Right hindlimb (tissue), 1 donor: ENCODE data around the gene CROCC2.

Experiments used
- DNase-seq: peaks from one replicate; pipeline ENCODE4 v3.0.0-alpha.2; 2018

Gene CROCC2

DNA sequence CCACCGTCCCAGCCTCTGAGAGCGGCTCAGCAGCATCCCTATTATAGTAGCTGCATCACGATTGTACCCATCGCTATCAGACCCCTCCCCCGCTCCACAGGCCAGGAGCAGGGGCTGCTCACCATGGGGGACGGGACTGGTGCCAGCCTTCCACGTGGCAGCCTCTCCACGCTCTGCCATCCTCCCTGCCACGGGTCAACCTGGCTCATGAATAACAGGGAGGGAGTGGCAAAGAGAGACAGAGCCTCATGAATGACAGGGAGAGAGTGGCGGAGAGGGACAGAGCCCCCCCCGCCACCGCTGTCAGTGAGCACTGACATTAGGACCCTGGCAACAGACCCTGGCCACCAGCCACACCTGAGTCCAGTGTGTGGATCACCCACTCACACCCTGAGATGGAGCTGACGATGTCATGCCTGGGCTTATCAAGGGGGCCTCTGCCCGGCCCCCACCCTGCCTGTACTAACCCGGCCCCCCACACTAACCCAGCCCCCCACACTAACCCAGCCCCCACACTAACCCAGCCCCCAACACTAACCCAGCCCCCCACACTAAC, 16.9 kb downstream of the CROCC2 start:
- peak; percentile 17 for DNase-seq

DNA sequence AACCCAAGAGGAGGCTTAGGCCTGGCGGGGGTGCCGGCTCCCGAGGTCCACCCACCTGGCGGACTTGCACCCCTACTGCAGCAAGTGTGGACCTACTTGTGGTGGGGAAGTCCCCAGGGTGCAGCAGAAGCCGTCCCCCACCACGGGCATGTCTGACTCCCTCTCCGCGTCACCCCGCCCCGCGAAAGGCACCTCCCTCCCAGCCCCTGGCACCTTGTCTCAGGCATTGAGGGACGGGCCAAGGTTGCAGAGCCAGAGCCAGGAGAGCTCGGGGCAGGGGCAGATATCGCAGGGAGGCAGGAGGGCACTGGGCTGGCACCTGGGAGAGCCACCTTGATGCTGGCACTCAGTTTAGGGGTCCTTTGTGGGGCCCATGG, 19.0 kb downstream of the CROCC2 start:
- DNase-seq = peak; percentile 12

DNA sequence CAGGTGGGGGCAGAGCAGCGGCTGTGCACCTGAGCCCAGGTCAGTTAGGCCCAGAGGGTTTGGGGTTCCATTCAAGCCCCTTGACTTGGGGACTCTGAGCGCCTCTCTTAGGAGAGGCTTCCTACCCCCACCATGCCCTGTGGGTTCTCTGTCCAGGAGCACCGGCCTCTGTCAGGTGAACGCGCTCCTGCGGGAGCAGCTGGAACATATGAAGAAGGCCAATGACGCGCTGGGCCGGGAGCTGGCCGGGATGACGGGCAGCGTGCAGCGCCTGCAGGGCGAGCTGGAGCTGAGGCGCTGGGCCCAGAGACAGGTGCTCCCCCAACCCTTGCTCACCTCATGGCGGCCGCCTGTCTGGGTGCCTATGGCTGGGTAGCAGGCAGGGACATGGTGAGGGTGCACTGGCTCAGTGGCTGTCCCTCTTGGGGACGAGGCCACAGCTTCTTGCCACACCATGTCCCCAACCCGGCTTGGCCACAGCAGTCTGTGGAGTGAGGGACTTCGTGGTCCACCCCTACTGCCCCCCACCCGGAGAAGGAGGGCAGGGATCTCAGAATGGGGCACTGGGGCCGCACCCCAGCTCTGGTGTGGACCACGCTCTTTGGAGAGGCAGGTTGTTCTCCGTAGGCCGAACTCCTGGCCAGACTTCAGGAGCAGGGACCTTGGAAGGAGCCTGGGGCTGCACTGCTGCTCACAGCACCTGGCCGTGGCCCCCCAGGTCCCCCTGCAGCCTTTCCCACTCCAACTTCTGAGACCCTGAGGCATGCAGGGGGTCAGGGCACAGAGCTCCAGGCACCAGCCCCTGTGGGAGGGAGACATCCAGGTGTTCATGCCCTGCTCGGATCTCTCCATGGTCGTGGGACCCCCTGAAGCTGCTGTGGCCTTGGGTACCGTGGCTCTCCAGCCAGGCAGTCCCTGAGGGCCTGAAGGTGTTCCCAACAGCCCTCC, 19.7 kb downstream of the CROCC2 start:
- DNase-seq = peak; percentile 9

DNA sequence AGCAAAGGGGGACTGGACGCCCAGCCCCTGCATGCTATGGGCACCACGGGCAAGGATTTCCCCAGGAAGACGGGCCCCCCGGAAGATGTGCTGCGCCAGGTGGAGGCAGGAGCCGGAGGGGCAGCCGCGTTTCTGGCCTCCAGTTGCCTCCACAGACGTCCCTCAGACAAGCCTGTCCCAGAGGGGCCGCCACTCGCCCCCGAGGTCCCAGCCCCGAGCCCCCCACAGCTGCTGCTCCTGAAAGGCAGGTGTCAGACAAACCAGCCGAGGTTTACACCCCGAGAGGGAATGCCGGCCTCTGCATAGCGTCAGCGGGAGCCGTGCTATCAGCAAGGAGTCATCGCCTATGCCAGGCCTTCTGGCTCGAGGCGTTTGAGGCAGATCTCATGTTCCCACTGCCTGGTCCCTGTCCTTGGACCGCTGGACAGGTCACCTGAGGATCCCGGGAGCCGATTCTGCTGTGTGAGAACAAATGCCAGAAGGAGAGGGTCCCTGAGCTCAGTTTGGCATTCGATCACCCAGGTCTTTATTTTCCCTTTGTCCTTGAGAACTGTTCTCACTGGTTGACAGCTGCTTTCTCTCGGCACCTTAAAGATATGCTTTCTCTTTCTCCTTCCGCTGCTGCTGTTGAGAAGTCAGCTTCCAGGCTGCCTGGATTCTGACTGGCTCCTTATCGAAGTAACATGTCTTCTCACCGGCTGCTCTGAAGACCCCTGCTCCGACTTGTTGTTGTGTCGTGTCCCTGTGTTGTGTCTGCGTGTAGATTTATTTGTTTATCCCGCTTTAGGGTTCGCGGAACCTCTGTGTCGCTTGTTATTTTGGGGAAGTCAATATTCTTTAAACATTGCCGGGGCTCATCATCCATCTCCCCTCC, 20.6 kb downstream of the CROCC2 start:
- DNase-seq = peak; percentile 17

DNA sequence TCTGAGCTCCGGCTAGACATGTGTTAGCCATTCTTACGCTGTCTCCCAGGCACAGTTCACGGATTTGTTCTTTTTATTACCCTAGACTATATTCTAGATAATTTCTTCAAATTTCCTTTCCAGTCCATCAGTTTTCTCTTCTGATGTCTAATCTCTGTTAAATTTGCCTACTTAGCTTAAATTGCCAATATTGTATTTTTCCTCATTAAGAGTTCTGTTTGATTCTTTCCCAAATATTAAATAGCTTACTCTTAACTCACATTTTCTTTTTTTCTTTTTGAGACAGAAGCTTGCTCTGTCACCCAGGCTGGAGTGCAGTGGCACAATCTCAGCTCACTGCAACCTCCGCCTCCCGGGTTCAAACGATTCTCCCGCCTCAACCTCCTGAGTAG, 21.2 kb downstream of the CROCC2 start:
- DNase-seq = no peak

DNA sequence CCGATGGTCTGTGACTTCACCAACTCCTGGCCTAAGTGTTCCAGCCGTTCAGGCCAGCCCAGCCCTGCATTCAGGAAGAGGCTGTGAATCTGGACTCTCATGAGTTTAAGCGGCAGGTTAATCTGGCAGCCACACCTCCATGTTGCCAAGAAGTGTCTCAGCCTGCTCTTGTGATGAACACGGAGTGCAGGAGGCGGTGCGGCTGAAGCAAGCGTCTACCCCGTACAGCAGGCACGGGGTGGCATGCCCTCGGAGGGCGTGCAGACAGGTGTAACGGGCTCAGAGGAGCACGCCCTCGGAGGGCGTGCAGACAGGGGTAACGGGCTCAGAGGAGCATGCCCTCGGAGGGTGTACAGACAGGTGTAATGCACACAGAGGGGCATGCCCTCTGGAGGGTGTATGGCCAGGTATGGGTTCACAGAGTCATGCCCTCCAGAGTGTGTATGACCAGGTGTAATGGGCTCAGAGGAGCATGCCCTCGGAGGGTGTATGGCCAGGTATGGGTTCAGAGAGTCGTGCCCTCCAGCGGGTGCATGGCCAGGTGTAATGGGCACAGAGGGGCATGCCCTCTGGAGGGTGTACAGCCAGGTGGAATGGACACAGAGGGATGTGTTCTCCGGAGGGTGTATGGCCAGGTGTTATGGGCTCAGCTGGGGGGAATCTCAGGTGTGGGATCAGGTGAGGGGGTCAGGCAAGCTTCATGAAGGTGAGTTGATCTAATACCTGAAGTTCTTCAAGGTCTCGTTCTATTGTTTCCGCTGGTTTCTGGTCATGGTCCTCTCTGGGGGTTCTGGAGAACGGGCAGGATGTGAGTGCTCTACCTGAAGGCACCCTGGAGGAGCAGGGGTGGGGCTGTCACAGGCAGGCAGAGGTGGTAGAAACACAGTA, 22.6 kb downstream of the CROCC2 start:
- no peak for DNase-seq

DNA sequence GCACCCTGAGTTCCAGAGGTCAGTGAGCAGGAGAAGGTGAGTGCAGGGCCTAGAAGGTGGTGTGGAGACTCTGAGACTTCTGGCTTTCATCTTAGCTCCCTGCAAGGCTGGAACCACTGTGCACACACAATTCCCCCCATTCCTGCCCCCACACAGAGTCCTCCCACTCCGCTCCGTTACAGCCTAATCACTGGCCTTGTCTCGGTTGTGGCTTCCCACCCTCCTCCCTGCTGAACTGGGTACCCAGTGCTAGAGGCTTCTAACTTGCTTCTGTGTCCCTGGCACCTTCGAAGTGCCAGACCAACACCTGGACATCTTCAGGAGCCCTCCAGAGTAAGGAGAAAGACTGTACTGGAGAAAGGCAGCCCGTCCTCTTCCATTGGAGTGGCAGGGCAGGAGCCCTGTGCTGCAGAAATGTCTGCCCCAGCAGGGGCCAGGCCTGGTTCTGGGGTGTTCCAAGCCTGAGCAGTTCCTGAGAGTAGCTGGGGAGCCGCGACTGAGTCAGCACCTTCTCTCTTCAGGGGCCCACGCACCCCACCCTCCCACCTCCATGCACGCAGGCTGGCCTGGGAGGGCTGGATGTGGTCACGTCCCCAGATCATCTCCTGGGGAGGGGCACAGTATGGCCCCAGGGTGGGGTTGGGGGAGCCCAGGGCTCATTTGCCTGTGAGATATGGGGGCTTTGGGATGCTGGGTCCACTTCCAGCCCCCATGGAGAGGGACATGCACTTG, 23.4 kb downstream of the CROCC2 start:
- peak; percentile 16 for DNase-seq

DNA sequence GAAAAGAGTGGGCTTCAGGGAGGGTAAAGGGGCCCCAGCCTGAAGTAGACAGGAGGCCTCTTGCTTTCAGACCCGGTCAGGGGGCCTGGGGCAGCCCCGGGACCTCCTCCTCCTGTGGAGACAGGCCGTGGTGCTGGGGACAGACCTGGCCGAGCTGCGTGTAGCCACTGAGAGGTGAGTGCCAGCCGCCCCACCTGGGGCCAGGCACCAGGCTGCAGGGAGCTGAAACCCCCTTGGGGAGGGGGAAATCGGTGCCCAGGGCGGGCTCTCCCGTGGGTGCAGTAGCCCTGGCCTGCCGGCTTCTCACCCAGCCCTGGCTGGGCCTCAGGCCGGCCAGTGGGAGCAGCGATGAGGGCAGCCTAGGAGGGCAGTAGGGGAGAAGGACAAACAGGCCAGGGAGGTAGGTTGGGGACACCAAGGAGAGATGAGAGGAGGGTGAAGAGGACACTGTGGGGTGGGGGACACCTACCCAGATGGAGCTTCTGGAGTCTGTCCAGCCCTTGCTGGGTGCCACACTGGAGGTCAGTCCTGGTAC, 24.0 kb downstream of the CROCC2 start:
- DNase-seq = no peak

DNA sequence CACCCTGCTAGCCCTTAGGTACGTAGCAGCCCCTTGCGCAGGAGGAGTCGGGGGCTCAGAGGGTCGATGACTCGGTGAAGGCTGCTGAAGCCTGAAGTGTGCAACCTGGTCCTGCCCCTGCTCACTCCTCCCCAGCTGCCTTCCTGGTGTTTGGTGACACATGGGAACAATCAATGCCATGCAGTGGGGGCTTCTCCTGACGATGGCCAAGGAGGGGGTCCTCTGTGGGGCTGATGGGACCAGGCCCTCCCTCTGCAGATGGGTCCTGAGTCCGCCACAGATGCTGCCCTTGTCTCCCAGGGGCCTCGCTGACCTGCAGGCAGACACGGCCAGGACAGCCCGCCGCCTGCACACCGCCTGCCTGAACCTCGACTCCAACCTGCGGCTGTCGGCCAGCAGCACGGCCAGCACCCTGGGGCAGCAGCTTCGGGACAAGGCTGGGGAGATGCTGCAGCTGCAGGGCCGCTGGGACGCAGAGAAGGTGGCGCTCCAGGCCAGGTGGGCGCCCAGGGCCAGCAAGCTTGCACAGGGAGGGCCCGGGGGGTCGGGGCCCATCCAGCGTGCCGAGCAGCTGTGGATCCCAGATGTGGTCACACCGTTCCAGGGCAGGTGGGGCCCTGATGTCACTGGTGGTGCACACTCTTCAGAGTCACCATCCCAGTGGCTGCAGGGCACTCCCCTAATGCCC, 24.6 kb downstream of the CROCC2 start:
- peak; percentile 10 for DNase-seq

DNA sequence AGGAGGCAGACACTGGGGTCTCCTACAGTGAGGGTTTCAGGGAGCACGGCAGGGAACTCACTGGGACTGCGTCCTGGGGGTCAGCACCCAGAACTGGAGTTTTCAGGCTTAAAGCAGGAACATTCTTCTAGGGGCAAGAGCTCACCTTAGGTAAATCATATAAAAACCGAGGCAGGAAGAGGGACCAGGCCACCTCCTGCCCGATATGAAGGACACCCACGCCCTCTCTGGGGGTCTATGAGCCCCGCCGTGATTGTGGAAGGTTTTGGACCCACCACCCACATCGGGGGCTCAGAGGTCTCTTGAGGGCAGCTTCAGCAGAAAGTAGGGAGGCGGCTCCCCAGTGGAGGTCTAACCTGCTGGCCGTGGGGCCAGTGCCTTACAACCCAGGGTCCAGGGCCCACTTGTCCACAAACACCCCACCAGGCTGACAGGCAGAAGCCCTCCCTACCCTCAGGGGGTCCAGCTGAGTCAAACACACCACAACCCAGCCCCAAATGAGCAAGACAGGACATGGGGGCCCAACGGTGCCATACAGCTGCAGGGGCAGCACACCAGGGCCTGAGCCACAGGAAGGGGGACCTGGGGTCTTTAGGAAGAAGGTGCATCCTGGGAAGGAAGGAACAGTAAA, 25.3 kb downstream of the CROCC2 start:
- DNase-seq = peak; percentile 9

DNA sequence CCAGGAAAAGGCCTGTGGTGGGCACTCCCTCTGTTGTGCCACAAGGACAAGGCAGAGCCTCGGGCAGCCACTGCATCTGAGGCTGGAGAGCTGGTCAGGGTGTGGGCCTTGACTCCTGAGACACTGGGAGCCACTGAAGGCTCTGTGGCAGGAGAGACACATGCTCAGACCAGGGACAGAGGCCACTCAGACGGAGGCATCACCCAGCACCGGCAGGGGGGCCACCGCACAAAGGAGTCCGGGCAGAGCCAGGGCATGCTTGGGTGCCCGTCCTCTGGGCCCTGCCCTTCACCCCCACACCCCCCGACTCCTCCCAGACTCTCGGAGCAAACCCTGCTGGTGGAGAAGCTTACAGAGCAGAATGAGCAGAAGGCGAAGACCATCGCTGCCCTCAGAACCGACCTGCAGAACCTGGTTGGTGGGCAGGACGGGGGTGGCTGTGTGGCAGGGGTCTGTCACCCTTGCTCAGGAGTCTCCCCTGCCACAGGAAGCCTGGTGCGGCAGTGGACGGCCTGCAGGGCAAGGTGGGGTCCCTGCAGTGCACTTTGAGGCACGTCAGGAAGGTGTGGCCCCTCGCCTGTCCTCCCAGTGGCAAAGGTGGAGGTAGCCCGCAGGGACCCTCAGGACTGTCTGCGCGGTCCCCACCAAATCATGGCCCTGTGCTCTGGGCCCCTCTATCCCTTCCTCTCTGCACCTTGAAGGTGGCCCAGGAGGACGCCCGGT, 26.0 kb downstream of the CROCC2 start:
- DNase-seq = peak; percentile 14

DNA sequence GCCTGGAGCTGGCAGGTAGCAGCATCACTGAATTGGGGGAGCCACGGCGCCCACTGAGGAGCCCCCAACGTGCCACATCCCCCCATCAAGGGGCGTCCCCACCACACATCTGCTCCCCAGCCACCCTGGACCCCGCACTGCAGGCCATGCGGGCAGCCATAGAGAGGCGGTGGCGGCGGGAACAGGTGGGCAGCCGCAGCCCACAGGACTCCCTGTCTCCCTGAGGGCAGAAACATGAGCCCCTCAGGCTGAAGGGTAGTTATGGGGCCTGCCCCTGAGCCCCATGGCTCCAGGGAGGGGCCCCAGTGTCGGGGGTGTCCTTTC, 26.6 kb downstream of the CROCC2 start:
- DNase-seq = no peak

DNA sequence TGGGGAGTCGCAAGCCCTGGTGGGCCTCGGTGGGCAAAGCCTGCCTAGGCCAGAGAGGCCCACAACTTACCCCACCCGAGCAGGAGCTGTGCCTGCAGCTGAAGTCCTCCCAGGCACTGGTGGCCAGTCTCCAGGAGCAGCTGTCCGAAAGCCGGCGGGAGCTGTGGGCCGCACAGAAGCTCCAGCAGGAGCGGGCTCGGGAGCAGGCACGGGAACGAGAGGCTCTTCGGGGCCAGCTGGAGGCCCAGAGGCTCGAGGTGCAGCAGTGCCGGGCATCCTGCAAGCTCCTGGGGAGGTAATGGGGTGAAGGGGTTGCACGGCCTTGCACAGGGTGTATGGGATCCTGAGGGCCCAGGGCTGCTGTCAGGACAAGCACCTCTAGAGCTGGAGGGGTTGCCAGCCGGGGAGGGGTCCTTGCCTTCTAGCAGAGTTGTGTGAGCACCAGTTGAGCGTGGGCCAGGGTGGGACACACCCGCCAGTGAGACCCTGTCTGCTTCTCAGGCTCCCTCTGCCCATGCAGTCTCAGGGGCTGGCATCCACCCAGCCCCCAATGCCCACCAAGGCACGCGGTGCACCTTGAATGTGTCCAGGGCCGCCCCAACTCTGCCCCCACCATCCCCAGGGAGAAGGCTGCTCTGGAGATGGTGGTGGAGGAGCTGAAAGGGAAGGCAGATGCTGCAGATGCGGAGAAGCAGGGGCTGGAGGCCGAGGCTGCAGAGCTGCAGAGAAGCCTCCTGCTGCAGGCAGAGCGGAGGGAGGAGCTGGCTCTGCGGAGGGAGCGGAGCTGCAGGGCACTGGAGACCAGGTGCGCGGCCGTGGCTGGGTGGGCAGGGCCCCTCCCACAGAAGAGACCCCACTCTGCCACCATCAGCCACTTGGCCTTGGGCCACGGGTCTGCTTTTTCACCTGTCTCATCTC, 27.2 kb downstream of the CROCC2 start:
- peak; percentile 41 for DNase-seq

DNA sequence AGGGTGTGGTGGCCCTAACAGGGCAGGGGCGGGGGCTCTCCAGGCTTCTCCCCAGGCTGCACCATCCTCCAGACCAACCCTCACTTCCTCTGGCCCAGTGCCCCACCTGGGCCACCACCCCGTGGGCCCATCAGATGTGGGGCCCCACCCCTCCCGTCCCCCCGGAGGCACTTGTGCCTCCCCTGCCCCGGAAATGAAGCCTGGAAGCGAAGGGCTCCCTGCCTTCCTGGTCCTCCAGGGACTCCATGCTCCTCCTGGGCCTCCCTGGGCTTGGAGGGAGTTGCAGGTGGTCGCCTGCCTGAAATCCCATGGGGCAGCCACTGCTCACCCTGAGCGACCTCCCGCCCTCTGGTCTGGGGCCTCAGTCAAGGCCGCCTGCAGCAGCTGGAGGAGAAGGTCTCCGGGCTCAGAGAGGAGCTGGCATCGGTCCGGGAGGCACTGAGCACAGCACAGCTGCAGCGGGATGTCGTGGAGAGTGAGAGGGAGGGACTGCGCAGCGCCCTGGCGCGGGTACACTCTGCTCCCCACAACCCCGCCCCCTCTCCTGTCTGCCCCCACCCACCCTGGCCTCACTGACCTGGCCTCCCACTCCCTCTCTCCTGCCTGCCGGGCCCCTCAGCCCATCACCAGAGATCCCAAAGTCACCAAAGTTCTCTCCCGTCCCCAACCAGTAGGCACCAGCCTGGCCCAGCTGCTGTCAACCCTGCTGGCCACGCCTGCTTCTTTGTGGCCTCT, 28.0 kb downstream of the CROCC2 start:
- peak; percentile 62 for DNase-seq

DNA sequence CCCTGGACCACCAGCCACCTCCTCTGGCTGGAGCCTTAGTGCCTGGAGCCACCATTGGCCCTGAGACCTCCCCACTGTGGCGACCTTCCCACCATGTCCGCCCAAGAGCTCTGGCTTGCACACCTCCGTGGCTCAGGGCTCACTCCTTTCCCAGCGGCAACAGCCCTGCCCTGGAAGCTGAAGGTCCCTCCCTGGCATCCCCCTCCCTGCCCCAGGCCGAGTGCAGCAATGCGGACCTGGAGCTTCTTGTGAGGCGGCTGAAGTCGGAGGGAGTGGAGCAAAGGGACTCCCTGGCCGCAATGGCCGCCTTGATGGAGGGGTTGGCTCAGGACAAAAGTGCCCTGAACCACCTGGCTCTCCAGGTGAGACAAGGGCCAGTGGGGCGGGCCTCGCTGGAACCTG, 28.6 kb downstream of the CROCC2 start:
- DNase-seq = peak; percentile 12

DNA sequence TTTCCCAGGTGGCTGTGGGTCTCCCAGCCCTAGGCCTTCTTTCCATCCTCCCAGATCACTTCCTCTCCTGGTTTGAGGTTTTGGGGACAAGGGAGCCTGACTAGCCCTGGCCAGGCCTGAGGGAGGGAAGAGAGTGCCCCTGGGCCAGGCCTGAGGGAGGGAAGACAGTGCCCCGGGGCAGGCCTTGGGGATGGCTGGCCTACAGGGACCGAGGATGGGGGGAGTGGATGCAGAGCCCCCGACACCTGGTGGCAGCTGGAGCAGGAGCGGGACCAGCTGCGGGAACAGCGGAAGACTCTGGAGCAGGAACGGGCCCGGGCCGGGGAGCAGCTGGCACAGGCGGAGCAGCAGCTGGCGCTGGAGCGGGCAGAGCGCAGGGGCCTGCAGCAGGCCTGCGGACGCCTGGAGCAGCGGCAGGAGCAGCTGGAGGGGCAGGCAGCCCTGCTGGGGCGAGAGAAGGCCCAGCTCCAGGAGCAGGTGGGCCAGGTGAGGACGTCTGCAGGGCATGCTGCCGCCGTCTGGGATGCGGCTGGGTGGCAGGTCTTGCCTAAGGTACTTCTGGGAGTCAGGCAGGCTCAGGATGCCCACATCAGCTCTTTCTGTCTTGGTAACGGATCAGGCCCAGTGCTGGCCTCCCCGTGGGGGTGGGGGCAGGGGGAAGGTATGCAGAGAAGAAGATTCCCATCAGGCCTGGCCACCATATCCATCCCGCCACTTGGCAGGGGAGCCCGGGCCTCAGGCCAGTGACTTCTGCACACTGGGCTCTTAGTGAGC, 29.2 kb downstream of the CROCC2 start:
- peak; percentile 62 for DNase-seq

DNA sequence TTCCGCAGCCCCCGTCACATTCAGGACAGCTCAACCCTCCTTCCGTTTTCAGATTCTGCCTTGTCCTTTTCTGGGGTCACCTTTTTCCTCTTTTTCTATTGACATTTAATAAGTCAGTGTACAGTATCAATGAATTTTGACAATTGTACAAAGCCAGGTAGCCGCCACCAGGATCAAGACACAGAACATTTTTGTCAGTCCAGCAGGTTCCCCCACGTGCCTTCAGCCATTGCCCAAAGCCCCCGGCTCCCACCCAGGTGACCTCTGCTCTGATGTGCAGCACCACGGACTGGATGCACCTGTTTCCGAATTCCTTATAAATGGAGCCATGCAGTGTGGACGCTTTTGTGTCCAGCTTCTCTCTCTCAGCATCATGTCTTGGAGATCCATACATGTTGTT, 30.0 kb downstream of the CROCC2 start:
- DNase-seq = no peak
